Naive thymus-derived CD8-positive, alpha-beta T cell (primary cell): ENCODE results near the gene AVPI1. TPM values are rescaled to one million over a fixed set of nuclear protein-coding genes. Genes with fewer than 3 reads are reported as not detected.

Experiments used
- ATAC-seq, 2 donors: fragments of 150-1000 bp; cut with Tn5 transposase in 1 of 2; sonication (Bioruptor Pico), chemical (Tn5 transposase) in 1 of 2; 1 replicate in 1 of 2; 2 replicates in 1 of 2; pipeline ENCODE4 v1.10.0; 2021; ENCODE audit warnings: mild to moderate bottlenecking in 2 of 2, moderate library complexity in 2 of 2
- POLR2A ChIA-PET: fragments of 350-600 bp; sonication (Branson Sonifier 250); formaldehyde crosslinking; loops from one replicate; lab custom pipeline; 2021; ENCODE audit warnings: antibody characterized with exemption; lab: Charles Lee
- DNase-seq, 10 donors: peaks; one replicate each; pipeline versions ENCODE4 v3.0.0 to v3.0.0-alpha.2; 2020 to 2022
- H3K27ac Mint-ChIP-seq, 10 donors: one replicate each; pipeline ENCODE4 v1.8.0; 2020 to 2022; ENCODE audit warnings: mild to moderate bottlenecking in 10 of 10, mixed read lengths in 10 of 10, moderate library complexity in 4 of 10, inconsistent platforms in 1 of 10
- H3K27me3 Mint-ChIP-seq, 5 donors: one replicate each; pipeline ENCODE4 v1.8.0; 2021 to 2022; ENCODE audit warnings: mixed read lengths in 5 of 5
- H3K36me3 Mint-ChIP-seq, 3 donors: one replicate each; pipeline ENCODE4 v1.8.0; 2020 to 2022; ENCODE audit warnings: mixed read lengths in 3 of 3, mild to moderate bottlenecking in 2 of 3, inconsistent platforms in 1 of 3
- H3K4me1 Mint-ChIP-seq, 4 donors: one replicate each; pipeline ENCODE4 v1.8.0; 2021 to 2022; ENCODE audit warnings: mixed read lengths in 4 of 4
- H3K4me3 Mint-ChIP-seq, 10 donors: one replicate each; pipeline ENCODE4 v1.8.0; 2020 to 2022; ENCODE audit warnings: mild to moderate bottlenecking in 10 of 10, mixed read lengths in 10 of 10, moderate library complexity in 6 of 10, inconsistent platforms in 1 of 10
- H3K9me3 Mint-ChIP-seq, 9 donors: one replicate each; pipeline ENCODE4 v1.8.0; 2020 to 2022; ENCODE audit warnings: mixed read lengths in 9 of 9, mild to moderate bottlenecking in 3 of 9, inconsistent platforms in 1 of 9, moderate library complexity in 1 of 9
- polyA plus RNA-seq, 3 donors: library from polyadenylated mRNA; unstranded; fragments of 300-500 nt; fragmentation: Illumina TruSeq; gene quantifications; one replicate each; pipeline ENCODE4 v1.2.3, GENCODE V29; 2021
- total RNA-seq, 8 experiments: library from RNA in 2 of 8; stranded (reverse) in 2 of 8; gene quantifications; one replicate each; pipeline ENCODE4 v1.2.3 and lab custom pipeline; 2021 to 2026

AVPI1 gene
- total and polyA plus RNA-seq, 5 experiments from 2014 or later: 2.2 to 3.8 (median 3.1) TPM

DNA sequence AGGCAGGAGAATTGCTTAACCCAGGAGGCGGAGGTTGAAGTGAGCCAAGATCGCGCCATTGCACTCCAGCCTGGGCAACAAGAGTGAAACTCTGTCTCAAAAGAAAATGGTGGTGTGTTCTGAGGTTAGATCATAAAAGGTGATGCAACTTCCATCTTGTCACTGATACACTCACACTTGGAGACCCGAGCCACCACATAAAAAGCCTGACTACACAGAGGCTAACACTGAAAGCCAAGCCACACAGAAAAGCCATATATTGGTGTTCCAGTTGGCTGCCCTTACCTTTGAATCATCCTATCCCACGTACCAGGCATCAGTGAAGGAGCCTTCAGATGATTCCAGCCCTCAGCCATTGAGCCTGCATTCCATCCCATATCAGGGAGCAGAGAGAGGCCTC lies 57.8 kb downstream of the AVPI1 start:
- no peak overlapping the region for H3K27ac Mint-ChIP-seq

DNA sequence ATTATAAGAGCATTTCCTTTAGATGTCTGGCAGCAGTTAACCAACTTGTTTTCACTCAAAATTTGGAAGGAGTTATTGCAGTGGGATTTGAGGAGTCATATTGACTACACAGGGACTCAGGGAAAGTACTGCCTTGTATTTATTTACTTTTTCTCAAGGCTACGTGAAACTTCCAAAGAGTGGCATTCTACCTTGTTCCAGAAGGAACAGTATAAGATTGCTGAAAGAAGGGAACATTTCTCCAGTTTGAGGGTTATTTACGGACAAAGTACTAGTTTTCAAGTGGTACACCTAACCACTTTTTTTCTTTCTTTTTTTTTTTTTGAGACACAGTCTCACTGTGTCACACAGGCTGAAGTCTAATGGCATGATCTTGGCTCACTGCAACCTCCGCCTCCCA lies 58.8 kb downstream of the AVPI1 start:
- H3K36me3 Mint-ChIP-seq: peaks cover 0 to 2% (median 1%) of the 10 kb centered on the region in 3 donors
- H3K4me1 Mint-ChIP-seq: peaks cover 6 to 10% (median 7%) of the 10 kb centered on the region in 4 donors
- H3K27me3 Mint-ChIP-seq: peaks cover 0 to 2% (median 1%) of the 10 kb centered on the region in 5 donors
- DNase-seq: no peak
- no peaks in the 10 kb centered on the region for H3K9me3 Mint-ChIP-seq
- no peak for ATAC-seq
- H3K27ac Mint-ChIP-seq: no peak overlapping the region
- POLR2A ChIA-PET: no interaction called here
- H3K4me3 Mint-ChIP-seq: no peak overlapping the region

More for the DNA sequence above, 57.8 kb downstream of the AVPI1 start:
- Mint-ChIP-seq H3K4me1 (peaks cover 9 to 17% (median 16%) of the 10 kb centered on the region in 4 donors), H3K4me3 (no peak overlapping the region), H3K27me3 (peaks cover 0 to 4% (median 2%) of the 10 kb centered on the region in 5 donors), H3K36me3 (peaks cover 0 to 5% (median 2%) of the 10 kb centered on the region in 3 donors), H3K9me3 (no peaks in the 10 kb centered on the region)
- ATAC-seq: no peak
- no peak for DNase-seq
- POLR2A ChIA-PET: interaction anchor here (1.2 kb wide), 1 partner anchor 12 kb away, joined by 3 read pairs; no protein-coding TSS in a partner anchor

DNA sequence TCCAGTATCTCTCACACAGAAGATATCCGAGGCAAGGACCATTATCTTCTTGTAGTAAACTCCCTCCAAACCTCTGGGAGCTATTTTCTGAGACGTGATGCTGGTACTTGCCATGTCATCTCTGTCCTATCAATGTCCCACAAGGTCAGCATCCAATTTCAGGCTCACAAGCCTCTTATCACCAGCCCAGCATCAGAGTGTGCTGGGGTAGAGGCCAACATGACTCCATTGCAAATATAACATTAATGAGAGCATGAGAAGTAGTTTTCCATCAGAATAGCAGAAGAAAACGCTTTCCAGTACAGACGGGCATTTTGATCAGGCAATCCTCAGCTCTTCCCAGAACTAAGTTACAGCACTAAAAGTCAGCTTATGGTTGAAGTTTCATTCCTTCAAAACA lies 59.3 kb downstream of the AVPI1 start:
- Mint-ChIP-seq H3K4me3 (no peak overlapping the region), H3K36me3 (no peaks in the 10 kb centered on the region), H3K9me3 (no peaks in the 10 kb centered on the region), H3K27me3 (peaks cover 0 to under 1% (median 0%) of the 10 kb centered on the region in 5 donors), H3K27ac (no peak overlapping the region), H3K4me1 (peaks cover 2 to 5% (median 3%) of the 10 kb centered on the region in 4 donors)
- ATAC-seq (no peak), DNase-seq (no peak)
- POLR2A ChIA-PET: no interaction called here

Other genes starting within 250 kb of the AVPI1 start
- gene EXOSC1, start 241.2 kb downstream of the AVPI1 start, total RNA-seq: 10 to 100 TPM; 46.9 to 50.6 TPM
- 10 to 100 TPM; 67.4 to 87.0 (median 77.1) TPM for gene EXOSC1, start 241.2 kb downstream of the AVPI1 start, polyA plus RNA-seq
- 10 to 100 TPM; 28.1 to 29.3 TPM for gene ZDHHC16, start 241.1 kb downstream of the AVPI1 start, total RNA-seq
- 10 to 100 TPM; 20.0 to 31.4 (median 25.3) TPM for gene ZDHHC16, start 241.1 kb downstream of the AVPI1 start, polyA plus RNA-seq
- 100 to 1,000 TPM; 106 to 111 TPM for gene MMS19, start 188.8 kb downstream of the AVPI1 start, total RNA-seq
- gene MMS19, start 188.8 kb downstream of the AVPI1 start, polyA plus RNA-seq: 10 to 100 TPM; 31.2 to 37.3 (median 32.4) TPM
- gene UBTD1, start 188.3 kb downstream of the AVPI1 start, total RNA-seq: 1 to 10 TPM; 1.6 to 2.7 TPM
- gene UBTD1, start 188.3 kb downstream of the AVPI1 start, polyA plus RNA-seq: 1 to 10 TPM; 1.2 to 2.5 (median 1.3) TPM
- gene ANKRD2, start 114.5 kb downstream of the AVPI1 start, total RNA-seq: not detected
- gene ANKRD2, start 114.5 kb downstream of the AVPI1 start, polyA plus RNA-seq: not detected
- gene HOGA1, start 102.9 kb downstream of the AVPI1 start, total RNA-seq: not detected
- gene HOGA1, start 102.9 kb downstream of the AVPI1 start, polyA plus RNA-seq: not detected
- gene C10orf62, start 97.5 kb downstream of the AVPI1 start, total RNA-seq: not detected
- not detected for gene C10orf62, start 97.5 kb downstream of the AVPI1 start, polyA plus RNA-seq
- gene MORN4, start 53.7 kb downstream of the AVPI1 start, total RNA-seq: 1 to 10 TPM; 1.6 to 3.1 TPM
- gene MORN4, start 53.7 kb downstream of the AVPI1 start, polyA plus RNA-seq: 1 to 10 TPM; 1.9 to 6.2 (median 4.6) TPM
- gene PI4K2A, start 46.6 kb downstream of the AVPI1 start, total RNA-seq: 1 to 10 TPM; 8.8 to 9.4 TPM
- 1 to 10 TPM; 6.5 to 8.9 (median 8.3) TPM for gene PI4K2A, start 46.6 kb downstream of the AVPI1 start, polyA plus RNA-seq
- 1 to 10 TPM; 1.1 to 2.0 TPM for gene MARVELD1, start 26.5 kb upstream of the AVPI1 start, total RNA-seq
- gene MARVELD1, start 26.5 kb upstream of the AVPI1 start, polyA plus RNA-seq: under 1 TPM; 0.06 to 0.30 (median 0.27) TPM
- 10 to 100 TPM; 60.7 to 64.4 TPM for gene ZFYVE27, start 49.9 kb upstream of the AVPI1 start, total RNA-seq
- gene ZFYVE27, start 49.9 kb upstream of the AVPI1 start, polyA plus RNA-seq: 10 to 100 TPM; 29.1 to 37.9 (median 34.1) TPM
- gene SFRP5, start 84.8 kb upstream of the AVPI1 start, total RNA-seq: 10 to 100 TPM; 13.6 to 14.4 TPM
- gene SFRP5, start 84.8 kb upstream of the AVPI1 start, polyA plus RNA-seq: 10 to 100 TPM; 12.3 to 39.5 (median 20.1) TPM
- gene GOLGA7B, start 162.6 kb upstream of the AVPI1 start, total RNA-seq: 1 to 10 TPM; 5.5 to 8.1 TPM
- gene GOLGA7B, start 162.6 kb upstream of the AVPI1 start, polyA plus RNA-seq: under 1 TPM; 0.35 to 0.61 (median 0.44) TPM